ENCODE results near the gene HEPHL1.

The HEPHL1 gene

DNA sequence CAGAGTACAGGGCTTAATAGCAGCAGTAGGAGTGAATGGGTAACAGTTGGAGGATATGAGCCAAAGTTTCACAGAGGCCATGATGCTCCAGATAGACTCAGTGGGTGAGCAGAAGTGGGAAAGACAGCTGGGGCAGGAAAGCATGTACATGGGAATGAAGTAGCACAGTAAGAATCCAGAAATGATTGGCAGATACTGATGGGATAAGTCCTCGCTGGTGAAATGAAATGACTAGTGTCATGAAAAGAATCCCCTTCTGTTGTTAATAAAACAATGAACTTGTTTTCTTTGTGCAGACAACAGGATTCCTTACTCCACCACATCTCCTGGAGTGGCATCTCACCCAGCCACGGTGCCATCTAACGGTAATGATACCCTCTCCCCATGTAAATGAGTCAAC lies 90.1 kb downstream of the HEPHL1 start:
- TF ChIP-seq, protein P1, sequence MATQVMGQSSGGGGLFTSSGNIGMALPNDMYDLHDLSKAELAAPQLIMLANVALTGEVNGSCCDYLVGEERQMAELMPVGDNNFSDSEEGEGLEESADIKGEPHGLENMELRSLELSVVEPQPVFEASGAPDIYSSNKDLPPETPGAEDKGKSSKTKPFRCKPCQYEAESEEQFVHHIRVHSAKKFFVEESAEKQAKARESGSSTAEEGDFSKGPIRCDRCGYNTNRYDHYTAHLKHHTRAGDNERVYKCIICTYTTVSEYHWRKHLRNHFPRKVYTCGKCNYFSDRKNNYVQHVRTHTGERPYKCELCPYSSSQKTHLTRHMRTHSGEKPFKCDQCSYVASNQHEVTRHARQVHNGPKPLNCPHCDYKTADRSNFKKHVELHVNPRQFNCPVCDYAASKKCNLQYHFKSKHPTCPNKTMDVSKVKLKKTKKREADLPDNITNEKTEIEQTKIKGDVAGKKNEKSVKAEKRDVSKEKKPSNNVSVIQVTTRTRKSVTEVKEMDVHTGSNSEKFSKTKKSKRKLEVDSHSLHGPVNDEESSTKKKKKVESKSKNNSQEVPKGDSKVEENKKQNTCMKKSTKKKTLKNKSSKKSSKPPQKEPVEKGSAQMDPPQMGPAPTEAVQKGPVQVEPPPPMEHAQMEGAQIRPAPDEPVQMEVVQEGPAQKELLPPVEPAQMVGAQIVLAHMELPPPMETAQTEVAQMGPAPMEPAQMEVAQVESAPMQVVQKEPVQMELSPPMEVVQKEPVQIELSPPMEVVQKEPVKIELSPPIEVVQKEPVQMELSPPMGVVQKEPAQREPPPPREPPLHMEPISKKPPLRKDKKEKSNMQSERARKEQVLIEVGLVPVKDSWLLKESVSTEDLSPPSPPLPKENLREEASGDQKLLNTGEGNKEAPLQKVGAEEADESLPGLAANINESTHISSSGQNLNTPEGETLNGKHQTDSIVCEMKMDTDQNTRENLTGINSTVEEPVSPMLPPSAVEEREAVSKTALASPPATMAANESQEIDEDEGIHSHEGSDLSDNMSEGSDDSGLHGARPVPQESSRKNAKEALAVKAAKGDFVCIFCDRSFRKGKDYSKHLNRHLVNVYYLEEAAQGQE (IDR thresholded peaks at IDR 0.05; ENCODE audit: insufficient read depth in 1 of 2, low read depth in 2 of 2, low read length in 2 of 2): no peak

DNA sequence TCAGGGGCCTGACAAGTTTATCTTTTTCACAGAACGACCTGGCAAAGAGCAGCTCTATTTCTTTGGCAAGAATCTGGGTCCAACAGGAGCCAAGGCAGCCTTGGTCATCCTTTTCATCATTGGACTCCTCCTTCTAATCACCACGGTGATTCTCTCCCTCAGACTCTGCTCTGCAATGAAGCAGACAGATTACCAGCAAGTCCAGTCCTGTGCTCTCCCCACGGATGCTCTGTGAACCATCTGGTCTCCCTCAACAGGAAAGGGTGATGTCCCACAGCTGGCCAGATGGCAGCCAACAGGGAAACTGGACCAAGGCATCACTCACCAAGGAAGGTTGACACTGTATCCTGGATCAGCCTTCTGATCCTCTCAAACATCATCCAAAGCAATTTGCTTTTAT lies 90.5 kb downstream of the HEPHL1 start:
- no peak for TF ChIP-seq FOXP2 (optimal IDR thresholded peaks at IDR 0.05; ENCODE audit: borderline replicate concordance, extremely low read depth, extremely low read length, insufficient read depth)
- no peak for TF ChIP-seq SIN3A (IDR thresholded peaks at IDR 0.05; ENCODE audit: borderline replicate concordance, insufficient read depth, low read length)
- no peak for TF ChIP-seq TAF1 (IDR thresholded peaks at IDR 0.05; ENCODE audit: borderline replicate concordance, insufficient read depth, low read length)
- no peak for TF ChIP-seq POLR2AphosphoS5 (IDR thresholded peaks at IDR 0.05; ENCODE audit: low read depth, low read length)
- TF ChIP-seq, protein P1 (IDR thresholded peaks at IDR 0.05; ENCODE audit: insufficient read depth in 1 of 2, low read depth in 2 of 2, low read length in 2 of 2): no peak

DNA sequence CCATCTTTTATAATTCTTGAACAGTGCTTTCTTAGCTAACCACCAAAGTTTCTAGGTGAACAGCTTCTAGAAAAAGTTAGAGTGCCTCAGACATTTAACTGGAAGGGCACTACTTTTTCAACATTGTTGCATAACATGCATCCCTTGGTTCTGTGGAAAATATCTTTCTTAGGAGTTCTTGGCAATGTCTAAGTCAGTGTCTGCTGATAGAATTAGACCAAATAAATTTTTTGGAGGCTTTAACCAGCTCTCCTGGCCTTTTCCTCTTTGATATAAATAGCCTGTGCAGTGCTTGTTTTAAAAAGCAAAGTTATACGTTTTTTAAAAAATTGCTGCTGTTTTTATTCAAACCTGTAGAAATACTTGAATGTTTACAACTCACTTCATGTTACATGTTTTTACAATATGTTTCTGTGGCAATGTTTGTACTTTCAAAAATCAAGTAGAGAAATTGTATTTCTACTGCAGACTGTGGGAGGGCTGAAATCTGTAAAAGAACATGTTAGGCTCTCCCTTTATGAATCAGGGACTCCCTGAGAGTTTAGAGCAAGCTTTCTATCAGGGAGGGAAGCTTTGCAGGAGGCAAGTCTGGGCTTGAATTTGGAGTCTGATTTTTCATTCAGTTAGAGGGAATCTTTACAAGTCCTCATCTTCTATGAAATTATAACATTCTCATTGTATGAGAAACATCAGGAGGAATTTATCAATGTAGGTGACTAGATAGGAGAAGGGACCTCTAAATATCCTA lies 91.2 kb downstream of the HEPHL1 start:
- TF ChIP-seq TAF1 (IDR thresholded peaks at IDR 0.05; ENCODE audit: borderline replicate concordance, insufficient read depth, low read length): no peak
- TF ChIP-seq POLR2AphosphoS5 (IDR thresholded peaks at IDR 0.05; ENCODE audit: low read depth, low read length): no peak
- TF ChIP-seq SIN3A (IDR thresholded peaks at IDR 0.05; ENCODE audit: borderline replicate concordance, insufficient read depth, low read length): no peak
- no peak for TF ChIP-seq FOXP2 (optimal IDR thresholded peaks at IDR 0.05; ENCODE audit: borderline replicate concordance, extremely low read depth, extremely low read length, insufficient read depth)
- TF ChIP-seq, protein P1 (IDR thresholded peaks at IDR 0.05; ENCODE audit: insufficient read depth in 1 of 2, low read depth in 2 of 2, low read length in 2 of 2): no peak

DNA sequence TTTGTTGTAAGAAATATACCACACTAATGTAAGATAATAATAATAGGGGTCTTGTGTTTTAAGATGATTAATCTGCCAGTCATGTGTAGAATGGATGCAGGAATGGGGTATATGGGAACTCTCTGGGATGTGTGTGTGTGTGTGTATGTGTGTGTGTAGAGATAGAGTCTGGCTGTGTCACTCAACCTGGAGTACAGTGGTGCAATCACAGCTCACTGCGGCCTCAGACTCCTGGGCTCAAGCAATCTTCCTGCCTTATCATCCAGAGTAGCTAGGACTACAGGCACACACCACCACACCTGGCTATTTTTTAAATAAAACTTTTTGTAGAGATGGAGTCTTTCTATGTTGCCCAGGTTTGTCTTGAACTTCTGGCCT lies 96.0 kb downstream of the HEPHL1 start:
- TF ChIP-seq, protein P1 (IDR thresholded peaks at IDR 0.05; ENCODE audit: insufficient read depth in 1 of 2, low read depth in 2 of 2, low read length in 2 of 2): no peak
- TF ChIP-seq POLR2AphosphoS5 (IDR thresholded peaks at IDR 0.05; ENCODE audit: low read depth, low read length) (no peak), FOXP2 (optimal IDR thresholded peaks at IDR 0.05; ENCODE audit: borderline replicate concordance, extremely low read depth, extremely low read length, insufficient read depth) (no peak), TAF1 (IDR thresholded peaks at IDR 0.05; ENCODE audit: borderline replicate concordance, insufficient read depth, low read length) (no peak), SIN3A (IDR thresholded peaks at IDR 0.05; ENCODE audit: borderline replicate concordance, insufficient read depth, low read length) (no peak)

DNA sequence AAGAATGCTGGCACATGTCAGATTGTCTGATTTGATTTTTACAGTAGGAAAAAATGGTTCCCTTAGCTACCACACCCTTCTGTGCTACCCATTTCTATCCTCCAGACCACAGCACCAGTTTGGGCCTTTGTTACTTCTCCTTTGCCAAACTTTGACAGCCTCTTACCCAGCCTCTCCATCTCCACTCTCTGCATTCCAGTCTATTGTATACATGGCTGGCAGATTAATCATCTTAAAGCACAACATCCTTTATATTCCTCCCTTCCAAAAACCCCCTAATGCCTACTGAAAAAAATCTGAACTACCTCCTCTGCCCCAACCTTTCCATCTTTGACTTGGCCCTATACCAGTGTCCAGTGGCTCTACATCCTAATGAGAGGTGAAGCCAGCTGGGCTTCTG lies 96.7 kb downstream of the HEPHL1 start:
- no peak for TF ChIP-seq SIN3A (IDR thresholded peaks at IDR 0.05; ENCODE audit: borderline replicate concordance, insufficient read depth, low read length)
- TF ChIP-seq FOXP2 (optimal IDR thresholded peaks at IDR 0.05; ENCODE audit: borderline replicate concordance, extremely low read depth, extremely low read length, insufficient read depth): no peak
- TF ChIP-seq, protein P1 (IDR thresholded peaks at IDR 0.05; ENCODE audit: insufficient read depth in 1 of 2, low read depth in 2 of 2, low read length in 2 of 2): no peak
- no peak for TF ChIP-seq POLR2AphosphoS5 (IDR thresholded peaks at IDR 0.05; ENCODE audit: low read depth, low read length)
- no peak for TF ChIP-seq TAF1 (IDR thresholded peaks at IDR 0.05; ENCODE audit: borderline replicate concordance, insufficient read depth, low read length)
